GM23338 (cell line): ENCODE results near the gene ALOX15B.

Experiments used
- EZH2 ChIP-seq: fragments of 200-600 bp; sonication (generic); IDR thresholded peaks from one replicate; pipeline ENCODE4 v1.8.0; 2017; ENCODE audit warnings: antibody characterized with exemption, mild to moderate bottlenecking, low read depth; ENCODE audit not compliant: unreplicated experiment
- EZH2phosphoT487 ChIP-seq: fragments of 200-600 bp; sonication (generic); IDR thresholded peaks from one replicate; pipeline ENCODE4 v1.8.1; 2018; ENCODE audit warnings: antibody characterized with exemption; ENCODE audit not compliant: unreplicated experiment
- JUNB ChIP-seq: IDR thresholded peaks from one replicate; pipeline ENCODE4 v1.6.1; 2016; ENCODE audit warnings: antibody characterized with exemption; ENCODE audit not compliant: unreplicated experiment
- NANOG ChIP-seq: IDR thresholded peaks from 2 replicates; pipeline ENCODE4 v1.6.1; 2016; ENCODE audit warnings: antibody characterized with exemption, borderline replicate concordance
- POLR2AphosphoS5 ChIP-seq: IDR thresholded peaks from 2 replicates; pipeline ENCODE4 v1.6.1; 2016; ENCODE audit warnings: antibody characterized with exemption, low read depth
- ZNF114 ChIP-seq: fragments of 250-450 bp; sonication (Bioruptor Pico); IDR thresholded peaks from 2 replicates; pipeline ENCODE4 v1.5.0; 2020; ENCODE audit warnings: mild to moderate bottlenecking, moderate library complexity
- TF ChIP-seq, protein P1 (sequence below), 2 experiments: fragments of 200-600 bp in 1 of 2; sonication (generic) in 1 of 2; conservative IDR thresholded peaks; 2 replicates each; pipeline versions ENCODE4 v1.5.1 to v1.6.1; 2016 to 2017; ENCODE audit warnings: antibody characterized with exemption in 2 of 2, low read depth in 2 of 2, mild to moderate bottlenecking in 2 of 2, moderate library complexity in 1 of 2
- TF ChIP-seq, protein P2 (sequence below): IDR thresholded peaks from one replicate; pipeline ENCODE4 v1.6.1; 2018; ENCODE audit warnings: antibody characterized with exemption; ENCODE audit not compliant: unreplicated experiment

DNA sequence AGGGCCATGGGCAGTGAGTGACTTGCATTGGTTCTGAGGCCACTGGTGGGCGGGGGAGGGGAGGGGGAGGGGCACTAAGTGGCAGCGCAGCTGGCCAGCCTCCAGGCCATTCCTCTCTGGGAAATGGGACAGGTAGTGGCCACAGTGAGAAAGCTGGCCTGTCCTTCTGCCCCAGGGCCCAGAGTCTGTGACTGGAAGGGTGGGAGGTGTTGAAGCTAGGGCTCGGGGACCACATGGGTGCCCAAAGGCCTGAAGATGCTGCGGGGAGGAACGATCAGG, 49.0 kb downstream of the ALOX15B start:
- TF ChIP-seq POLR2AphosphoS5 (no peak), NANOG (no peak), EZH2phosphoT487 (no peak), EZH2 (no peak), JUNB (no peak), ZNF114 (no peak)
- TF ChIP-seq, protein P1, sequence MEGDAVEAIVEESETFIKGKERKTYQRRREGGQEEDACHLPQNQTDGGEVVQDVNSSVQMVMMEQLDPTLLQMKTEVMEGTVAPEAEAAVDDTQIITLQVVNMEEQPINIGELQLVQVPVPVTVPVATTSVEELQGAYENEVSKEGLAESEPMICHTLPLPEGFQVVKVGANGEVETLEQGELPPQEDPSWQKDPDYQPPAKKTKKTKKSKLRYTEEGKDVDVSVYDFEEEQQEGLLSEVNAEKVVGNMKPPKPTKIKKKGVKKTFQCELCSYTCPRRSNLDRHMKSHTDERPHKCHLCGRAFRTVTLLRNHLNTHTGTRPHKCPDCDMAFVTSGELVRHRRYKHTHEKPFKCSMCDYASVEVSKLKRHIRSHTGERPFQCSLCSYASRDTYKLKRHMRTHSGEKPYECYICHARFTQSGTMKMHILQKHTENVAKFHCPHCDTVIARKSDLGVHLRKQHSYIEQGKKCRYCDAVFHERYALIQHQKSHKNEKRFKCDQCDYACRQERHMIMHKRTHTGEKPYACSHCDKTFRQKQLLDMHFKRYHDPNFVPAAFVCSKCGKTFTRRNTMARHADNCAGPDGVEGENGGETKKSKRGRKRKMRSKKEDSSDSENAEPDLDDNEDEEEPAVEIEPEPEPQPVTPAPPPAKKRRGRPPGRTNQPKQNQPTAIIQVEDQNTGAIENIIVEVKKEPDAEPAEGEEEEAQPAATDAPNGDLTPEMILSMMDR (conservative IDR thresholded peaks at IDR 0.05; ENCODE audit: low read depth in 2 of 2): no peak
- TF ChIP-seq, protein P2, sequence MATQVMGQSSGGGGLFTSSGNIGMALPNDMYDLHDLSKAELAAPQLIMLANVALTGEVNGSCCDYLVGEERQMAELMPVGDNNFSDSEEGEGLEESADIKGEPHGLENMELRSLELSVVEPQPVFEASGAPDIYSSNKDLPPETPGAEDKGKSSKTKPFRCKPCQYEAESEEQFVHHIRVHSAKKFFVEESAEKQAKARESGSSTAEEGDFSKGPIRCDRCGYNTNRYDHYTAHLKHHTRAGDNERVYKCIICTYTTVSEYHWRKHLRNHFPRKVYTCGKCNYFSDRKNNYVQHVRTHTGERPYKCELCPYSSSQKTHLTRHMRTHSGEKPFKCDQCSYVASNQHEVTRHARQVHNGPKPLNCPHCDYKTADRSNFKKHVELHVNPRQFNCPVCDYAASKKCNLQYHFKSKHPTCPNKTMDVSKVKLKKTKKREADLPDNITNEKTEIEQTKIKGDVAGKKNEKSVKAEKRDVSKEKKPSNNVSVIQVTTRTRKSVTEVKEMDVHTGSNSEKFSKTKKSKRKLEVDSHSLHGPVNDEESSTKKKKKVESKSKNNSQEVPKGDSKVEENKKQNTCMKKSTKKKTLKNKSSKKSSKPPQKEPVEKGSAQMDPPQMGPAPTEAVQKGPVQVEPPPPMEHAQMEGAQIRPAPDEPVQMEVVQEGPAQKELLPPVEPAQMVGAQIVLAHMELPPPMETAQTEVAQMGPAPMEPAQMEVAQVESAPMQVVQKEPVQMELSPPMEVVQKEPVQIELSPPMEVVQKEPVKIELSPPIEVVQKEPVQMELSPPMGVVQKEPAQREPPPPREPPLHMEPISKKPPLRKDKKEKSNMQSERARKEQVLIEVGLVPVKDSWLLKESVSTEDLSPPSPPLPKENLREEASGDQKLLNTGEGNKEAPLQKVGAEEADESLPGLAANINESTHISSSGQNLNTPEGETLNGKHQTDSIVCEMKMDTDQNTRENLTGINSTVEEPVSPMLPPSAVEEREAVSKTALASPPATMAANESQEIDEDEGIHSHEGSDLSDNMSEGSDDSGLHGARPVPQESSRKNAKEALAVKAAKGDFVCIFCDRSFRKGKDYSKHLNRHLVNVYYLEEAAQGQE: no peak
